ENCODE results near the gene CDH15. TPM values are rescaled to one million over a fixed set of nuclear protein-coding genes. Genes with fewer than 3 reads are reported as not detected.

Gene CDH15
- total RNA-seq, 1 experiment from 2014 or later = 0.46 TPM

DNA sequence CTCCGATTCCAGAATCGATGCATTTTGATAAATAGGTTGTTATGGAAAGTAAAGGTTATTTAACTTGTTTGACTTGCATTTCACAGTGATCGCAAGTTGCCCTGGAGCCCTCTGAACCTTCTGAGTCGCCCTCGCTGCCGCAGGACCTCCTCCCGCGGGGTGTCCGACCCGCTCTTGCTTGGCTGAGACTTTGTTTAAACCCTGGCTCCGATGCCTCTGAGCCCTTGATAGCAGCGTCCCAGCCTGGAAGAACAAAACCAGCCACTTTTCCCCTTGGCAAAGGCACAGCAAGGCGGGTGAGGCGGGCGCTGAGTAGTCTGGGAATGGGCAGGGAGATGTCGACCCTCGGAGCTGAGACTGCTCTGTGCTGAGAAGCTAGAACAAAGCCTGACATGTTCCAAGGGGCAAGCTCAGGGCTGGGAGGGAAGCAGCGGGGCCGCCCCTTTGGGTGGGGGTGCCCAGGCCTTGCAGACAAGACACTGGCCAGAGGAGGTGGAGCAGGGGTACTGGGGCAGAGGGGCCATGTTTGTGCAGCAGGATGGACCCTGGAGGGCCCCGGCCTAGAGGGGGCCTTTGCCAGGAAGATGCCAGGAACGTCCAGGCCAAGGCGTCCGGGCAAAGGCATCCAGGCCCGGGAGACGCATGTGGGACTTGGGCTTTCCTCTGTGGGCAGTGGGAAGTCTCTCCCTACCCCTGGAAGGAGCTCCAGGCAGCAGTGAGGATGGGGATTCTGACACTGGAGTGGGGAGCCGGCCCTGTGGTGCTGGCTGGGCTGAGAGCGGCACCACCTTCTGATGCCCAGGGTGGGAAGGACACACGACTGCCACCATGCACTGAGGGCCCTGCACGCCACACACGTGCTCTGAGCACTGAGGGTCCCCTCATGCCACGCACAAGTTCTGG lies 30.3 kb upstream of the CDH15 start (continued):
- TF ChIP-seq, protein P1, sequence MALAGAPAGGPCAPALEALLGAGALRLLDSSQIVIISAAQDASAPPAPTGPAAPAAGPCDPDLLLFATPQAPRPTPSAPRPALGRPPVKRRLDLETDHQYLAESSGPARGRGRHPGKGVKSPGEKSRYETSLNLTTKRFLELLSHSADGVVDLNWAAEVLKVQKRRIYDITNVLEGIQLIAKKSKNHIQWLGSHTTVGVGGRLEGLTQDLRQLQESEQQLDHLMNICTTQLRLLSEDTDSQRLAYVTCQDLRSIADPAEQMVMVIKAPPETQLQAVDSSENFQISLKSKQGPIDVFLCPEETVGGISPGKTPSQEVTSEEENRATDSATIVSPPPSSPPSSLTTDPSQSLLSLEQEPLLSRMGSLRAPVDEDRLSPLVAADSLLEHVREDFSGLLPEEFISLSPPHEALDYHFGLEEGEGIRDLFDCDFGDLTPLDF (CRISPR knock-in tag; IDR thresholded peaks at IDR 0.05) = no peak
- TF ChIP-seq, protein P2, sequence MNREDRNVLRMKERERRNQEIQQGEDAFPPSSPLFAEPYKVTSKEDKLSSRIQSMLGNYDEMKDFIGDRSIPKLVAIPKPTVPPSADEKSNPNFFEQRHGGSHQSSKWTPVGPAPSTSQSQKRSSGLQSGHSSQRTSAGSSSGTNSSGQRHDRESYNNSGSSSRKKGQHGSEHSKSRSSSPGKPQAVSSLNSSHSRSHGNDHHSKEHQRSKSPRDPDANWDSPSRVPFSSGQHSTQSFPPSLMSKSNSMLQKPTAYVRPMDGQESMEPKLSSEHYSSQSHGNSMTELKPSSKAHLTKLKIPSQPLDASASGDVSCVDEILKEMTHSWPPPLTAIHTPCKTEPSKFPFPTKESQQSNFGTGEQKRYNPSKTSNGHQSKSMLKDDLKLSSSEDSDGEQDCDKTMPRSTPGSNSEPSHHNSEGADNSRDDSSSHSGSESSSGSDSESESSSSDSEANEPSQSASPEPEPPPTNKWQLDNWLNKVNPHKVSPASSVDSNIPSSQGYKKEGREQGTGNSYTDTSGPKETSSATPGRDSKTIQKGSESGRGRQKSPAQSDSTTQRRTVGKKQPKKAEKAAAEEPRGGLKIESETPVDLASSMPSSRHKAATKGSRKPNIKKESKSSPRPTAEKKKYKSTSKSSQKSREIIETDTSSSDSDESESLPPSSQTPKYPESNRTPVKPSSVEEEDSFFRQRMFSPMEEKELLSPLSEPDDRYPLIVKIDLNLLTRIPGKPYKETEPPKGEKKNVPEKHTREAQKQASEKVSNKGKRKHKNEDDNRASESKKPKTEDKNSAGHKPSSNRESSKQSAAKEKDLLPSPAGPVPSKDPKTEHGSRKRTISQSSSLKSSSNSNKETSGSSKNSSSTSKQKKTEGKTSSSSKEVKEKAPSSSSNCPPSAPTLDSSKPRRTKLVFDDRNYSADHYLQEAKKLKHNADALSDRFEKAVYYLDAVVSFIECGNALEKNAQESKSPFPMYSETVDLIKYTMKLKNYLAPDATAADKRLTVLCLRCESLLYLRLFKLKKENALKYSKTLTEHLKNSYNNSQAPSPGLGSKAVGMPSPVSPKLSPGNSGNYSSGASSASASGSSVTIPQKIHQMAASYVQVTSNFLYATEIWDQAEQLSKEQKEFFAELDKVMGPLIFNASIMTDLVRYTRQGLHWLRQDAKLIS (CRISPR knock-in tag; IDR thresholded peaks at IDR 0.05; ENCODE audit: borderline replicate concordance) = no peak
- TF ChIP-seq ZNF423 (CRISPR knock-in tag; IDR thresholded peaks at IDR 0.05) = no peak

DNA sequence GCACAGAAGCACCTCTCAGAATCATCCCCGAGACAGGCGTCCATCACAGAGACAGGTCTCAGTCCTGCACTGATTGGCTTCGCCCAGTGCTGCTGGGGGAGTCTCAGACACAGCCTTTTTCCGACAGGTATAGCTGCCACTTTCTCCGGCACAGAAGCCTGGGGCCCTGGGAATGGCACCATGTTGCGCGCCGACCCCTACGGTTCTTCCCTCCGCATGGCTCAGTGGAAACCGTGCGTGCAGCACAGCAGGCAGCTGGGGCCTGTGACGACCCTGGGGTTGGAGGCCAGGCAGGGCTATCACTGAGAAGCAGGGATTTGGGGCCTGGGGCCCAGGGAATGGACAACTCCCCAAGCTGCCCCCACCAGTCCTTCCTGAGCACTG lies 29.7 kb upstream of the CDH15 start:
- TF ChIP-seq NFE2L1 (CRISPR knock-in tag; IDR thresholded peaks at IDR 0.05) (no peak), GTF2I (CRISPR knock-in tag; conservative IDR thresholded peaks at IDR 0.05) (no peak), ZNF396 (CRISPR knock-in tag; IDR thresholded peaks at IDR 0.05; ENCODE audit: borderline replicate concordance) (no peak), ZNF671 (CRISPR knock-in tag; IDR thresholded peaks at IDR 0.05) (no peak)
- TF ChIP-seq, protein P3, sequence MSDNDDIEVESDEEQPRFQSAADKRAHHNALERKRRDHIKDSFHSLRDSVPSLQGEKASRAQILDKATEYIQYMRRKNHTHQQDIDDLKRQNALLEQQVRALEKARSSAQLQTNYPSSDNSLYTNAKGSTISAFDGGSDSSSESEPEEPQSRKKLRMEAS (CRISPR knock-in tag; IDR thresholded peaks at IDR 0.05) = no peak
- TF ChIP-seq, protein P4, sequence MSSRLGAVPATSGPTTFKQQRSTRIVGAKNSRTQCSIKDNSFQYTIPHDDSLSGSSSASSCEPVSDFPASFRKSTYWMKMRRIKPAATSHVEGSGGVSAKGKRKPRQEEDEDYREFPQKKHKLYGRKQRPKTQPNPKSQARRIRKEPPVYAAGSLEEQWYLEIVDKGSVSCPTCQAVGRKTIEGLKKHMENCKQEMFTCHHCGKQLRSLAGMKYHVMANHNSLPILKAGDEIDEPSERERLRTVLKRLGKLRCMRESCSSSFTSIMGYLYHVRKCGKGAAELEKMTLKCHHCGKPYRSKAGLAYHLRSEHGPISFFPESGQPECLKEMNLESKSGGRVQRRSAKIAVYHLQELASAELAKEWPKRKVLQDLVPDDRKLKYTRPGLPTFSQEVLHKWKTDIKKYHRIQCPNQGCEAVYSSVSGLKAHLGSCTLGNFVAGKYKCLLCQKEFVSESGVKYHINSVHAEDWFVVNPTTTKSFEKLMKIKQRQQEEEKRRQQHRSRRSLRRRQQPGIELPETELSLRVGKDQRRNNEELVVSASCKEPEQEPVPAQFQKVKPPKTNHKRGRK (CRISPR knock-in tag; IDR thresholded peaks at IDR 0.05; ENCODE audit: borderline replicate concordance) = no peak
- TF ChIP-seq, protein P5, sequence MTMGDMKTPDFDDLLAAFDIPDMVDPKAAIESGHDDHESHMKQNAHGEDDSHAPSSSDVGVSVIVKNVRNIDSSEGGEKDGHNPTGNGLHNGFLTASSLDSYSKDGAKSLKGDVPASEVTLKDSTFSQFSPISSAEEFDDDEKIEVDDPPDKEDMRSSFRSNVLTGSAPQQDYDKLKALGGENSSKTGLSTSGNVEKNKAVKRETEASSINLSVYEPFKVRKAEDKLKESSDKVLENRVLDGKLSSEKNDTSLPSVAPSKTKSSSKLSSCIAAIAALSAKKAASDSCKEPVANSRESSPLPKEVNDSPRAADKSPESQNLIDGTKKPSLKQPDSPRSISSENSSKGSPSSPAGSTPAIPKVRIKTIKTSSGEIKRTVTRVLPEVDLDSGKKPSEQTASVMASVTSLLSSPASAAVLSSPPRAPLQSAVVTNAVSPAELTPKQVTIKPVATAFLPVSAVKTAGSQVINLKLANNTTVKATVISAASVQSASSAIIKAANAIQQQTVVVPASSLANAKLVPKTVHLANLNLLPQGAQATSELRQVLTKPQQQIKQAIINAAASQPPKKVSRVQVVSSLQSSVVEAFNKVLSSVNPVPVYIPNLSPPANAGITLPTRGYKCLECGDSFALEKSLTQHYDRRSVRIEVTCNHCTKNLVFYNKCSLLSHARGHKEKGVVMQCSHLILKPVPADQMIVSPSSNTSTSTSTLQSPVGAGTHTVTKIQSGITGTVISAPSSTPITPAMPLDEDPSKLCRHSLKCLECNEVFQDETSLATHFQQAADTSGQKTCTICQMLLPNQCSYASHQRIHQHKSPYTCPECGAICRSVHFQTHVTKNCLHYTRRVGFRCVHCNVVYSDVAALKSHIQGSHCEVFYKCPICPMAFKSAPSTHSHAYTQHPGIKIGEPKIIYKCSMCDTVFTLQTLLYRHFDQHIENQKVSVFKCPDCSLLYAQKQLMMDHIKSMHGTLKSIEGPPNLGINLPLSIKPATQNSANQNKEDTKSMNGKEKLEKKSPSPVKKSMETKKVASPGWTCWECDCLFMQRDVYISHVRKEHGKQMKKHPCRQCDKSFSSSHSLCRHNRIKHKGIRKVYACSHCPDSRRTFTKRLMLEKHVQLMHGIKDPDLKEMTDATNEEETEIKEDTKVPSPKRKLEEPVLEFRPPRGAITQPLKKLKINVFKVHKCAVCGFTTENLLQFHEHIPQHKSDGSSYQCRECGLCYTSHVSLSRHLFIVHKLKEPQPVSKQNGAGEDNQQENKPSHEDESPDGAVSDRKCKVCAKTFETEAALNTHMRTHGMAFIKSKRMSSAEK (CRISPR knock-in tag; IDR thresholded peaks at IDR 0.05; ENCODE audit: borderline replicate concordance) = no peak
- CTCF ChIA-PET = no interaction called here
- H3K4me3 Mint-ChIP-seq = no peak overlapping the region
- POLR2A ChIA-PET = no interaction called here
- peaks cover 9% of the 10 kb centered on the region for H3K36me3 Mint-ChIP-seq
- ATAC-seq (no peak), DNase-seq (ENCODE audit: low spot score) (no peak)
- H3K4me1 Mint-ChIP-seq = no peaks in the 10 kb centered on the region
- no peaks in the 10 kb centered on the region for H3K27me3 Mint-ChIP-seq (ENCODE audit: low read depth)
- no peak overlapping the region for H3K27ac Mint-ChIP-seq
- 0 out of 2 replicates have a peak, but pooled peaks cover 3% of the 10 kb centered on the region for H3K9me3 Mint-ChIP-seq

Data from WTC11 (cell line).